EH (cell line): ENCODE measurements around the gene RPL41.

Experiments used
- DNase-seq: peaks from one replicate; pipeline ENCODE4 v3.0.0-alpha.2; 2015; ENCODE audit warnings: low read depth

The RPL41 gene

GRCh38 chr12:56154818-56155217 is 38.4 kb downstream of the RPL41 start:
- no peak for DNase-seq

GRCh38 chr12:56155256-56155845 is 38.9 kb downstream of the RPL41 start:
- no peak for DNase-seq

GRCh38 chr12:56156464-56157200 is 40.2 kb downstream of the RPL41 start:
- peak; percentile 41 for DNase-seq

GRCh38 chr12:56157201-56158028 is 41.0 kb downstream of the RPL41 start:
- DNase-seq: peak; percentile 93

- DNase-seq: peak; percentile 98
These were observed 41.8 kb downstream of the RPL41 start, which contains the start of gene MYL6 for GRCh38 chr12:56158029-56158925. MYL6 (plus strand) TSS chr12:56158359; CDS start chr12:56158402, 43 bp downstream.

GRCh38 chr12:56158926-56159461 is 42.6 kb downstream of the RPL41 start:
- peak; percentile 90 for DNase-seq

GRCh38 chr12:56159482-56160192 is 43.2 kb downstream of the RPL41 start:
- DNase-seq: no peak

- DNase-seq: peak; percentile 72
These were observed 43.8 kb downstream of the RPL41 start for GRCh38 chr12:56160193-56160763.

- no peak for DNase-seq
These were observed 44.7 kb downstream of the RPL41 start for GRCh38 chr12:56160894-56161689.

- peak; percentile 15 for DNase-seq
These were observed 45.4 kb downstream of the RPL41 start for GRCh38 chr12:56161690-56162351.

GRCh38 chr12:56162468-56163290 is 46.2 kb downstream of the RPL41 start:
- peak; percentile 36 for DNase-seq

GRCh38 chr12:56163533-56164344 is 47.3 kb downstream of the RPL41 start:
- DNase-seq: peak; percentile 41

GRCh38 chr12:56164345-56164729 is 47.9 kb downstream of the RPL41 start:
- DNase-seq: peak; percentile 31

- DNase-seq: peak; percentile 42
These were observed 48.9 kb downstream of the RPL41 start for GRCh38 chr12:56165369-56165768.
